Astrocyte (in vitro differentiated cells and primary cell): ENCODE measurements around the gene CATSPERB. TPM values are rescaled to one million over a fixed set of nuclear protein-coding genes. Genes with fewer than 3 reads are reported as not detected.
"Not testable (repeated sequence)": the region's sequence is repeated elsewhere in the genome, so short reads cannot be mapped to it uniquely, and the experiment has no call there.

ENCODE experiments used
- DNase-seq: peaks from one replicate; pipeline ENCODE4 v3.0.0-alpha.2; 2010; ENCODE audit warnings: low read depth
- FAIRE-seq: peaks from 2 replicates; lab custom pipeline; 2011; peaks lifted over from hg19 to GRCh38; lab: Jason Lieb, UNC
- H2AFZ ChIP-seq: 2 replicates; pipeline ENCODE4 v1.6.0; 2012; ENCODE audit warnings: low read depth, low read length, inconsistent platforms
- H3K27ac ChIP-seq: 2 replicates; pipeline ENCODE4 v1.5.1; 2011; ENCODE audit warnings: low read depth, low read length, inconsistent platforms
- H3K27me3 ChIP-seq: 2 replicates; pipeline ENCODE4 v1.6.0; 2011; ENCODE audit warnings: low read length, inconsistent platforms; ENCODE audit not compliant: insufficient read depth
- H3K36me3 ChIP-seq: 2 replicates; pipeline ENCODE4 v1.5.1; 2011; ENCODE audit warnings: low read length, inconsistent platforms; ENCODE audit not compliant: insufficient read depth
- H3K4me1 ChIP-seq: 2 replicates; pipeline ENCODE4 v1.5.1; 2011; ENCODE audit warnings: low read length, inconsistent platforms; ENCODE audit not compliant: insufficient read depth
- H3K4me2 ChIP-seq: 2 replicates; pipeline ENCODE4 v1.6.0; 2012; ENCODE audit warnings: low read length, inconsistent platforms
- H3K4me3 ChIP-seq: 2 replicates; pipeline ENCODE4 v1.5.1; 2011; ENCODE audit warnings: low read depth, mild to moderate bottlenecking, low read length, inconsistent platforms; ENCODE audit not compliant: insufficient read depth
- H3K79me2 ChIP-seq: 2 replicates; pipeline ENCODE4 v1.6.0; 2012; ENCODE audit warnings: mild to moderate bottlenecking, low read length, inconsistent platforms; ENCODE audit not compliant: insufficient read depth
- H3K9ac ChIP-seq: 2 replicates; pipeline ENCODE4 v1.6.0; 2012; ENCODE audit warnings: mild to moderate bottlenecking, low read length, inconsistent platforms
- H3K9me3 ChIP-seq: 2 replicates; pipeline ENCODE4 v1.5.1; 2012; ENCODE audit warnings: low read depth, mild to moderate bottlenecking, low read length, inconsistent platforms; ENCODE audit not compliant: insufficient read depth
- H4K20me1 ChIP-seq: 2 replicates; pipeline ENCODE4 v1.6.0; 2012; ENCODE audit warnings: low read length, inconsistent platforms; ENCODE audit not compliant: insufficient read depth
- H3K27ac Mint-ChIP-seq: one replicate; pipeline ENCODE4 v1.8.0; 2021; ENCODE audit warnings: mild to moderate bottlenecking, mixed read lengths; ENCODE audit not compliant: unreplicated experiment
- H3K27me3 Mint-ChIP-seq: one replicate; pipeline ENCODE4 v1.8.0; 2021; ENCODE audit warnings: low read depth, mixed read lengths; ENCODE audit not compliant: unreplicated experiment
- H3K36me3 Mint-ChIP-seq: one replicate; pipeline ENCODE4 v1.8.0; 2021; ENCODE audit warnings: low read depth, mixed read lengths; ENCODE audit not compliant: unreplicated experiment
- H3K4me1 Mint-ChIP-seq: one replicate; pipeline ENCODE4 v1.8.0; 2021; ENCODE audit warnings: low read depth, mixed read lengths; ENCODE audit not compliant: unreplicated experiment
- H3K4me3 Mint-ChIP-seq: one replicate; pipeline ENCODE4 v1.8.0; 2021; ENCODE audit warnings: mild to moderate bottlenecking, moderate library complexity, mixed read lengths; ENCODE audit not compliant: unreplicated experiment
- H3K9me3 Mint-ChIP-seq: one replicate; pipeline ENCODE4 v1.8.0; 2021; ENCODE audit warnings: mild to moderate bottlenecking, mixed read lengths; ENCODE audit not compliant: unreplicated experiment
- EZH2 ChIP-seq: IDR thresholded peaks from 2 replicates; pipeline ENCODE4 v1.6.1; 2012; ENCODE audit warnings: mild to moderate bottlenecking, low read length, inconsistent platforms; ENCODE audit not compliant: insufficient read depth
- total RNA-seq: library from RNA; stranded (reverse); gene quantifications from 2 replicates; pipeline ENCODE4 v1.2.1, GENCODE V29; 2021
- TF ChIP-seq, protein P1 (sequence below): IDR thresholded peaks from 2 replicates; pipeline ENCODE4 v1.5.1; 2011; ENCODE audit warnings: low read depth, mild to moderate bottlenecking, inconsistent platforms, low read length, moderate library complexity; ENCODE audit not compliant: insufficient read depth

Gene CATSPERB
- total RNA-seq, 1 donor from 2014 or later: 0.11 TPM

DNA sequence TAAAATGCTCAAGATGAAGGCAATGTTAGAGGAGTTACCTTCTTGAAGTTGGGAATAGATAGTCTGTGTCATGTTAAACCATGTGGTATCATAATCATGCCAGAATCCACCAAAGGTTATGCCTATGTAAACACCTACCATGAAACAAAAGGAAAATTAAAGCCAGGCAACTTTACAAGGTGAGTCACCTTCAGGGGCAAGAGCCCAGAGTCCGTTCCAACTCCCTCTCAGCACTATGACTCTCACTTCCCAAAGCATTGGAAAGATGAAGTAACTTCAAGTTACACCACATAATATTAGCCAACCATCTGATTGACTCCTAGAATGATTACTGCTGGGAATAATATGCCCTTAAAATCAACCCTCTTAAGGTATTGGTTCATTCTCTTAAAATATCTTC, 38.5 kb downstream of the CATSPERB start:
- Histone ChIP-seq H3K4me2 (no peak overlapping the region), H3K4me1 (no peaks in the 10 kb centered on the region), H3K27me3 (no peaks in the 10 kb centered on the region), H4K20me1 (no peaks in the 10 kb centered on the region), H3K36me3 (no peaks in the 10 kb centered on the region), H3K4me3 (no peak overlapping the region), H3K27ac (no peak overlapping the region), H2AFZ (no peak overlapping the region), H3K9ac (no peak overlapping the region), H3K9me3 (peaks cover 3% of the 10 kb centered on the region), H3K79me2 (no peaks in the 10 kb centered on the region)
- DNase-seq: no peak
- H3K4me1 Mint-ChIP-seq: peaks cover 2% of the 10 kb centered on the region
- H3K36me3 Mint-ChIP-seq: peaks cover 2% of the 10 kb centered on the region
- FAIRE-seq: no peak
- H3K9me3 Mint-ChIP-seq: peaks cover 16% of the 10 kb centered on the region
- TF ChIP-seq EZH2: no peak
- TF ChIP-seq, protein P1, sequence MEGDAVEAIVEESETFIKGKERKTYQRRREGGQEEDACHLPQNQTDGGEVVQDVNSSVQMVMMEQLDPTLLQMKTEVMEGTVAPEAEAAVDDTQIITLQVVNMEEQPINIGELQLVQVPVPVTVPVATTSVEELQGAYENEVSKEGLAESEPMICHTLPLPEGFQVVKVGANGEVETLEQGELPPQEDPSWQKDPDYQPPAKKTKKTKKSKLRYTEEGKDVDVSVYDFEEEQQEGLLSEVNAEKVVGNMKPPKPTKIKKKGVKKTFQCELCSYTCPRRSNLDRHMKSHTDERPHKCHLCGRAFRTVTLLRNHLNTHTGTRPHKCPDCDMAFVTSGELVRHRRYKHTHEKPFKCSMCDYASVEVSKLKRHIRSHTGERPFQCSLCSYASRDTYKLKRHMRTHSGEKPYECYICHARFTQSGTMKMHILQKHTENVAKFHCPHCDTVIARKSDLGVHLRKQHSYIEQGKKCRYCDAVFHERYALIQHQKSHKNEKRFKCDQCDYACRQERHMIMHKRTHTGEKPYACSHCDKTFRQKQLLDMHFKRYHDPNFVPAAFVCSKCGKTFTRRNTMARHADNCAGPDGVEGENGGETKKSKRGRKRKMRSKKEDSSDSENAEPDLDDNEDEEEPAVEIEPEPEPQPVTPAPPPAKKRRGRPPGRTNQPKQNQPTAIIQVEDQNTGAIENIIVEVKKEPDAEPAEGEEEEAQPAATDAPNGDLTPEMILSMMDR: no peak
- H3K4me3 Mint-ChIP-seq: no peak overlapping the region
- peaks cover 4% of the 10 kb centered on the region for H3K27me3 Mint-ChIP-seq
- no peak overlapping the region for H3K27ac Mint-ChIP-seq

DNA sequence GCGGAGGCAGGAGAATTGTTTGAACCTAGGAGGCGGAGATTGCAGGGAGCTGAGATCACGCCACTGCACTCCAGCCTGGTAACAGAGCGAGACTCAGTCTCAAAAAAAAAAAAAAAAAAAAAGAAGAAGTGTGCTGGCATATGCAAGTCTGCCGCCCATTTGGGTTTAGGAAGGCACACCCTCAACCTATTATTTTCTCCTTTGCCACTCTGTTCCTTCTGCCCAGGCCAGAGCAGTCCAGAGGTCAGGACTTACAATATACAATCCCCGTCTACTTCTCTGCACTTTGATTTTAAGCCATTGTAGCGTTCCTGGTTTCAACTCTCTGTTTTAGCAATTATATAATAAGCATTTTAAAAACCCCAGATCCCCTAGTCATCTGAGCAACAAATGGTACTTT, 39.8 kb downstream of the CATSPERB start:
- no peaks in the 10 kb centered on the region for H4K20me1 ChIP-seq
- peaks cover 8% of the 10 kb centered on the region for H3K9me3 Mint-ChIP-seq
- no peaks in the 10 kb centered on the region for H3K4me1 ChIP-seq
- FAIRE-seq (no peak), DNase-seq (no peak)
- no peak overlapping the region for H3K4me3 Mint-ChIP-seq
- H3K4me2 ChIP-seq: no peak overlapping the region
- TF ChIP-seq EZH2: no peak
- TF ChIP-seq, protein P1: no peak
- H3K27ac Mint-ChIP-seq: no peak overlapping the region
- no peaks in the 10 kb centered on the region for H3K27me3 ChIP-seq
- H3K36me3 ChIP-seq: no peaks in the 10 kb centered on the region
- H3K9me3 ChIP-seq: peaks cover 3% of the 10 kb centered on the region
- H3K27ac ChIP-seq: no peak overlapping the region
- no peak overlapping the region for H2AFZ ChIP-seq
- peaks cover 4% of the 10 kb centered on the region for H3K27me3 Mint-ChIP-seq
- no peaks in the 10 kb centered on the region for H3K79me2 ChIP-seq
- H3K36me3 Mint-ChIP-seq: peaks cover 2% of the 10 kb centered on the region
- H3K4me1 Mint-ChIP-seq: peaks cover 2% of the 10 kb centered on the region
- H3K9ac ChIP-seq: no peak overlapping the region
- H3K4me3 ChIP-seq: no peak overlapping the region

DNA sequence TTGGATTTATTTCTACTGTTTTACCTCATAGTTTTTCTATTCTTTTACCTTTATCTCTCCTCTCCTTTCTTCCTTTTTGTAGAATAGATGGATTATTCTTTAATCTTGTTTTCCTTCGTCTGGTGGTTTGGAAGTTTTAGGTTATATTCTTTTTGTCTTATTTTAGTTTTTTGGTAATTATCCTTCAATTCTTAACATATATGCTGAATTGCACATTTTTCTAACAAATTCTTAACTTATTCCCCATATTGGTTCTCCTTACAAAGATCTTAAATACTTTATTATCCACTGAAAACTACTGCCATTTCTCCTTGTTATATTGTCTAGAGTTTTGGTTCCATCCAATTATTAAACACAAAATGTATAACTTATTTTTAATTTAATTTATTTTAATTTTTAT, 42.3 kb downstream of the CATSPERB start:
- no peak overlapping the region for H3K27ac Mint-ChIP-seq
- H3K79me2 ChIP-seq: no peaks in the 10 kb centered on the region
- H2AFZ ChIP-seq: no peak overlapping the region
- no peak overlapping the region for H3K4me3 Mint-ChIP-seq
- FAIRE-seq (no peak), DNase-seq (no peak)
- no peaks in the 10 kb centered on the region for H3K4me1 ChIP-seq
- no peak overlapping the region for H3K27ac ChIP-seq
- H4K20me1 ChIP-seq: no peaks in the 10 kb centered on the region
- H3K27me3 ChIP-seq: no peaks in the 10 kb centered on the region
- H3K27me3 Mint-ChIP-seq: no peaks in the 10 kb centered on the region
- peaks cover 3% of the 10 kb centered on the region for H3K9me3 ChIP-seq
- H3K36me3 ChIP-seq: no peaks in the 10 kb centered on the region
- H3K9me3 Mint-ChIP-seq: peaks cover 5% of the 10 kb centered on the region
- no peak overlapping the region for H3K4me3 ChIP-seq
- peaks cover 2% of the 10 kb centered on the region for H3K36me3 Mint-ChIP-seq
- no peak overlapping the region for H3K9ac ChIP-seq
- peaks cover 2% of the 10 kb centered on the region for H3K4me1 Mint-ChIP-seq
- H3K4me2 ChIP-seq: no peak overlapping the region
- TF ChIP-seq, protein P1: no peak
- no peak for TF ChIP-seq EZH2

DNA sequence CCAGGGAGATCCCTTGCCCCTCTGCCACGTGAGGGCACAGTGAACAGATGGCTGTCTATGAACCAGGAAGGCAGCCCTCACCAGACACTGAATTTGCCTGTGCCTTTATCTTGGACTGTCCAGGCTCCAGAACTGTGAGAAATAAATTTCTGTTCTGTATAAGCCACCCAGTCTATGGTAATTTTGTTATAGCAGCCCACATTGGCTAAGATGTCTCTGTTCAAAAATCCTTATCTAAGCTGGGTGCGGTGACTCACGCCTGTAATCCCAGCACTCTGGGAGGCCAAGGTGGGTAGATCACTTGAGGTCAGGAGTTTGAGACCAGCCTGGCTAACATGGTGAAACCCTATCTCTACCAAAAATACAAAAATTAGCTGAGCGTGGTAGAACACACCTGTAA, 44.5 kb downstream of the CATSPERB start:
- DNase-seq, H3K4me3 ChIP-seq, H3K9me3 ChIP-seq, H3K36me3 Mint-ChIP-seq, H3K4me2 ChIP-seq, H3K36me3 ChIP-seq, H4K20me1 ChIP-seq, H3K27ac Mint-ChIP-seq, H3K27me3 Mint-ChIP-seq, H3K4me1 Mint-ChIP-seq, H3K4me1 ChIP-seq, H3K27me3 ChIP-seq, FAIRE-seq, H3K79me2 ChIP-seq, H3K4me3 Mint-ChIP-seq, H3K27ac ChIP-seq, H3K9ac ChIP-seq, H3K9me3 Mint-ChIP-seq, H2AFZ ChIP-seq: not testable (repeated sequence)
